Ramos (cell line): ENCODE measurements around the gene SATB1.

Experiments
- in situ Hi-C: fragments of 300-500 bp; cut with MboI; formaldehyde crosslinking; loops from one replicate; pipeline ENCODE4 v1.14.3; 2022; ENCODE audit warnings: low sequenced_read_pairs; ENCODE audit not compliant: unreplicated experiment

The SATB1 gene

GRCh38 chr3:18403061-18403460 lies 22.1 kb downstream of the SATB1 start:
- in situ Hi-C loops: no loop called here

- in situ Hi-C loops: no loop called here
Measured at GRCh38 chr3:18402239-18402799, 22.8 kb downstream of the SATB1 start.

GRCh38 chr3:18401300-18401961 lies 23.7 kb downstream of the SATB1 start:
- in situ Hi-C loops: no loop called here

- in situ Hi-C loops: no loop called here
Measured at GRCh38 chr3:18398448-18398847, 26.7 kb downstream of the SATB1 start.

GRCh38 chr3:18396428-18396827 lies 28.7 kb downstream of the SATB1 start:
- in situ Hi-C loops: no loop called here

- in situ Hi-C loops: no loop called here
Measured at GRCh38 chr3:18394384-18394995, 30.6 kb downstream of the SATB1 start.

GRCh38 chr3:18393906-18394305 lies 31.2 kb downstream of the SATB1 start:
- in situ Hi-C loops: no loop called here

GRCh38 chr3:18390024-18390660 lies 35.0 kb downstream of the SATB1 start:
- in situ Hi-C loops: no loop called here

- in situ Hi-C loops: no loop called here
Measured at GRCh38 chr3:18389108-18389733, 35.9 kb downstream of the SATB1 start.

- in situ Hi-C loops: no loop called here
Measured at GRCh38 chr3:18386274-18386890, 38.8 kb downstream of the SATB1 start.

- in situ Hi-C loops: no loop called here
Measured at GRCh38 chr3:18385706-18386105, 39.4 kb downstream of the SATB1 start.

GRCh38 chr3:18382760-18383369 lies 42.3 kb downstream of the SATB1 start:
- in situ Hi-C loops: no loop called here

GRCh38 chr3:18379647-18380046 lies 45.5 kb downstream of the SATB1 start:
- in situ Hi-C loops: no loop called here

- in situ Hi-C loops: no loop called here
Measured at GRCh38 chr3:18378218-18378617, 46.9 kb downstream of the SATB1 start.

- in situ Hi-C loops: no loop called here
Measured at GRCh38 chr3:18376682-18377081, 48.5 kb downstream of the SATB1 start.

GRCh38 chr3:18372786-18373405 lies 52.2 kb downstream of the SATB1 start:
- in situ Hi-C loops: no loop called here

GRCh38 chr3:18370672-18371071 lies 54.5 kb downstream of the SATB1 start:
- in situ Hi-C loops: no loop called here

GRCh38 chr3:18369551-18370185 lies 55.5 kb downstream of the SATB1 start:
- in situ Hi-C loops: no loop called here

- in situ Hi-C loops: no loop called here
Measured at GRCh38 chr3:18366258-18366657, 58.9 kb downstream of the SATB1 start.
